ENCODE data around the gene TMEM92.
"Not testable (repeated sequence)": the region's sequence is repeated elsewhere in the genome, so short reads cannot be mapped to it uniquely, and the experiment has no call there.

TMEM92 gene

DNA sequence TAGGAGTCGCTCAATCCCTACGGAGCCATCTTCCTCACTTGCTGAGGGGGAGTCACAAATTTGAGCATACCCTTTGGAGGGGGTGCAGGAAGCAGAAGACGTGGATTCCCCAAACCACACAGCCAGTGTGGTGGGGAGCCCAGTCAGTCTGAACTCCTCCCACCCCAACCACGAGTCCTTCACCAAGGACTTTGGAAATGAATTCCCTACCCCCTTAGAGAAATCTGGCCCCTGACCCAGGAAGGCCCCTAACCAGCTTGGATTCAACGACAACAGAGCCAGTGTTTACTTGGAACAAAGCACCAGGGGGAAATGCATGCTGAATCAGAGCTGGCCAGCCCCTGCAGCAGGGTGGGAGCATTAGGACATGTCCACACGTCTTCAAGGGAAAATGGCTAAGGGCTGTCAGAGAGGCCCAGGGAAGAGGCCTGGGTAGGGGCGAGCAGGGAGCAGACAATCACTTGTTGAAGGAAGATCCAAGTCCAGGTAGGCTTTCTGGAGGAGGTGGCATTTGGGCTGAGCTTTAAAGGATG, 5.5 kb upstream of the TMEM92 start:
- Histone ChIP-seq H3K9me3 (no peaks in the 10 kb centered on the region), H3K4me3 (ENCODE audit: low read depth, low read length) (no peak overlapping the region), H3K27me3 (no peaks in the 10 kb centered on the region), H3K36me3 (no peaks in the 10 kb centered on the region), H3K4me1 (peaks cover 7% of the 10 kb centered on the region)
- no peak for DNase-seq
- no peak for TF ChIP-seq CTCF (IDR thresholded peaks at IDR 0.05; ENCODE audit: low read depth, low read length)

DNA sequence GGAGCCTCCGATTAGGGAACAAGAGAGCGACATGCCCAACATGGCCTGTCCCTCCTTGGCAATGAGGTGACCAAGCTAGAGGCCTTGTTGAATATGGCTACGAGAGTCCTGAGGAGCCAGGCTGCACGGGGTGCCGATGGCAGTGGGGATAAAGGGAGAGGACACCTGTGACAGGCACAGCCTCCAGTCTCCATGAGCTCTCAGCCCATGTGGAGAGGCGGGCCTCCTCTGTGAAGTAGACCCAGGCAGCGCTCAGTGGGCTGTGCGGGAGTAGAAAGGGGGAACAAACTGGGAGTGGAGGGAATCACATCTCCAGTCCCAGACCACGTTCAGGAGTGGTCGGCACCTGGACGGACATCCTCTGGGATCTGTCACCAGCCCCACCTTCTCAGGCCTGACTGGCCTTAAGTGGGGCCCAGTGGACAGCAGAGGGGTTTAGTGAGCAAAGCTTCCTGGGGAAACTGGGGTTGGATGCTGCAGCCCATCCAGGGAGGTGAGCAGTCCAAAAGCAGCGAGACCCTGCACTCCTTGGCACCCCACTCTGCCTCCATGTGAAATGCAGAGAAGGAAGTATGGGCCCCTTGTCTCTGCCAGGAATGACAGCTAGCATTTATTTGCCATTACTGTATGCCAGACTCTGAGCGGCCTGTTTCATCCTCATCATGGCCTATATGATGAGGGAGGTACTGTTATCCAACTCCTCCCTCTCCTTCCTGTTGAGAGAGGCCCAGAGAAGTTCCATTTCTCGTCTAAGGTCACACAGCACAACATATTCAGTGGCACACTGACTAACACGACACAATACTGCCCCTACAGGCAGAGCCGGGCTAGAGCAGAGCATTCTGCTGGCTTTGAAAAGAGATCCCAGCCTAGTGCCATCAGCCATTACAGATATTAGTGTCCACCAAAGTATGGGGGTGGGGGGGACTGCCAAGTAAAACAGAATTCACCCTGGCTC, 4.5 kb upstream of the TMEM92 start:
- H3K36me3 ChIP-seq = no peaks in the 10 kb centered on the region
- peaks cover 4% of the 10 kb centered on the region; the same call in 1 of the 2 replicates for H3K27me3 ChIP-seq
- H3K4me3 ChIP-seq (ENCODE audit: low read depth, low read length) = no peak overlapping the region
- peak; percentile 73 for DNase-seq
- TF ChIP-seq CTCF (IDR thresholded peaks at IDR 0.05; ENCODE audit: low read depth, low read length) = peak; percentile 87
- no peaks in the 10 kb centered on the region for H3K9me3 ChIP-seq
- H3K4me1 ChIP-seq = peaks cover 7% of the 10 kb centered on the region

GRCh38 chr17:50270435-50271362, 3.6 kb upstream of the TMEM92 start:
- no peaks in the 10 kb centered on the region for H3K36me3 ChIP-seq
- H3K9me3 ChIP-seq = no peaks in the 10 kb centered on the region
- peaks cover 7% of the 10 kb centered on the region for H3K4me1 ChIP-seq
- TF ChIP-seq CTCF (IDR thresholded peaks at IDR 0.05; ENCODE audit: low read depth, low read length) = no peak
- peaks cover 4% of the 10 kb centered on the region; the same call in 1 of the 2 replicates for H3K27me3 ChIP-seq
- no peak overlapping the region for H3K4me3 ChIP-seq (ENCODE audit: low read depth, low read length)
- no peak for DNase-seq

DNA sequence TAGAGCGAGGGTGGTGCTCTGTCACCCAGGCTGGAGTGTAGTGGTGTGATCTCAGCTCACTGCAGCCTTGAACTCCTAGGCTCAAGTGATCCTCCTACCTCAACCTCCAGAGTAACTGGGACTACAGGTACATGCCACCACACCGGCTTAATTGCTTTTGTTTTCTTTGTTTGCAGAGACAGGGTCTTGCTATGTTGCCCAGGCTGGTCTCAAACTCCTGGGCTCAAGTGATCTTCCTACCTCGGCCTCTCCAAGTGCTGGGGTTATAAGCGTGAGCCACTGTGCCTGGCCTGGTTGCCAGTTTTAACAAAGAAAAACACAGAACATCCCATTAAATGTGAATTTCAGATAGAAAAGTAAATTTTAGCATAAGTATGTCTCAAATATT, 2.9 kb upstream of the TMEM92 start:
- not testable (repeated sequence) for H3K9me3 ChIP-seq; H3K36me3 ChIP-seq; H3K27me3 ChIP-seq; DNase-seq; H3K4me1 ChIP-seq; H3K4me3 ChIP-seq (ENCODE audit: low read depth, low read length)

DNA sequence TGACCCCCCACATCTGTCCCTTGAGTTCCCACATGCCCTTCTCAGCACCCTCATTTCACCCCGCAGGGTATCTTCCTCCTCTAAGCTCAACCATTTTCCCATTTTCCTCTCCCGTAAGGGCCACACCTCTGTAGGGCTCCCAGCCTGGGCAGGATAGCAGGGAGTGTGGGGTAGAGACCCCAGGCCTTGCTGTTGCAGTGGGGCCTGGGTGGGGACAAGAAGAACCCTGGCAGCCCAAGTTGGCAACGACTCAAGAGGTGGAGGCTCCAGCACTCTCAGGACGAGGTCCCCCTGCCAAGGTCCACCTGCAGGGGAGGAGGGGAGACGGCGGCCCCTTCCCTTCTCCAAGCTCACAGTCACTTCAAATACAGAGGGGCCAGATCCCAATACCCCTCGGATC, 2.0 kb upstream of the TMEM92 start:
- no peaks in the 10 kb centered on the region for H3K36me3 ChIP-seq
- peaks cover 4% of the 10 kb centered on the region; the same call in 1 of the 2 replicates for H3K27me3 ChIP-seq
- H3K9me3 ChIP-seq = no peaks in the 10 kb centered on the region
- no peaks in the 10 kb centered on the region for H3K4me1 ChIP-seq
- DNase-seq = no peak
- TF ChIP-seq CTCF (IDR thresholded peaks at IDR 0.05; ENCODE audit: low read depth, low read length) = no peak
- no peak overlapping the region for H3K4me3 ChIP-seq (ENCODE audit: low read depth, low read length)

Measured in BE2C (cell line).